Measurements from ENCODE around the gene PTPN14.

Gene PTPN14

DNA sequence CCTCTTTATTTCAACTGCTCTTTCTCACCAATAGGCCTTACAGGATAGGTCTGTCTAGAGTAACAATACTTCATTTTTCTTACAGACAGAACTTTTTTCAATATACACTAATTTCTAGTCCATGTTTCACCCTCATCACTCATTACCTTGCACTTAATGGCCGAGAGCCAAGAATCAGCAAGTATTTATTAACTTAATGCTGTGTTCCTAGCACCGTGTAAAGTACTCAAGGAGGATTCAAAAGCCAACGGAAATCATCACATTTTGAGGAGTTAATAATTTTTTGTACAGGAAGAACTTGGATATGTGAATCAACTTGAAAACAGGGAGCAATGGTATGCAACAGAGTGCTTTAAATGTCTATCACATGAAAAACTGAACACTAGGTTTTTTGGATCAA is 102.0 kb downstream of the PTPN14 start:
- ATAC-seq: no peak

DNA sequence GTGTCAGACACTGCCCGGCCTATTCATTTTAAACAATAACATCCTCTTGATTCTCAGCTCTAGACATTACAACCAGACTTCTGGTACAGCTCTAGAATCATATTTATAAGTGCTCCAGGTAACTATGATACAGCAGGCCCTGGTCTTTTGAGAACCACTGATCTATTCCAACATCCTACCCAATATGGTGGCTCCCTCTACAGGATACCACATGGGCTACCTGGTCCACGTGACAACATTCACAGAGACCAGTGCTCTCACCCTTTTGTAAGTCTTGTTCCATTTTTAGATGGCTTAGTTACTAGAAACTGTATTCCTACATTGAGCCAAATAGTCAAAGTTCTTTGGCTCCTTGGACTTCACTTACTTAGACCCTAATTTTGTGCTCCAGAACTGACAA is 102.9 kb downstream of the PTPN14 start:
- ATAC-seq: no peak

DNA sequence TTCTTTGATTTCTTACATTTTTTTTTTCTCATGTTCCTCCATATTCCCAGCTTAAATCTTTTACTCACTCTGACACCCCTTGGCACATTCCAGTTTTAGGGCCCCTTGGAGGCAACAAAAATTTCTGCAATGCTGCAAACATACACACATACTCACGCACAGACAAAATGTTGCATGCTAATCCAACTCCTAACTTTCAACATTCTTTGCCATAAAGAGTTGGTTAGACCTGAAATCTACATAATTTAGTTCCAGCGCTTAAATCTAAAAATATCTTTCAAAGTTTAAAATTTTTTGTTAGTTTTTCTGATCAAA is 103.9 kb downstream of the PTPN14 start:
- no peak for ATAC-seq

DNA sequence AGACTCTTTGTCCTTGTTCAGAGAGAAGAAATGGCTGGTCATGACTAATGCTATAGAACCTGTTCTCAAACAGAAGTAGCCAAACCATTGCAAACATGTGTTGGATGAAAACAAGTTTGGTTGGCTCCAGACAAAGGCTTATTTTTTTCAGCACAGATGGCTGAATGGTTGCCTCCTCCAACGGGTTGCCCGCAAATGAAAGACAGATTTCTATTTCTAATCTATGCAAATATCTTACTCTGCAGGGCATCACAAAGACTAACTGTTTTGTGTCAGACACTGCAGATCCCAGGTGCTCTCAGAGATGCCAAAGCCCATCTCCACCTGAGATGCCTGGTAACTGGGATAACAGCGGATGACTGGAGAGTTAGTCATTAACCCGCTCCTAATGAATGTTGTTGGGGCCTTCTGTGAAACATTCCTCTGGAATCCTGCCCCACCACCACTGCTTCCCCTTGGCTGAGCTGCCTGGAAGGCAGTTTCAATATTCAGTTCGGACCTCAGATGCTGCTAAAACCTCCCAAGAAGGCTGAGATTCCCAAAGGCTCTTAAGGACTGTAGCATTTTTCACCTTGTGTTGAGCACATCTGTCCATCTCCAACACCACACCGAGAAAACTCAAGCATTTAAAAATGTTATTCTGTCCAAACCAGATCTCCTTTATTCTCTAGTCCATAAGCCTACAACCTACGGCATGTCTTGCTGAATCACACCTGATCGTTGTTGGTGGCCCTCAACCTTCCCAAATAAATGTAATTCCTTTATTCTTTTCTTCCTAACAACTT is 104.4 kb downstream of the PTPN14 start:
- ATAC-seq: no peak

DNA sequence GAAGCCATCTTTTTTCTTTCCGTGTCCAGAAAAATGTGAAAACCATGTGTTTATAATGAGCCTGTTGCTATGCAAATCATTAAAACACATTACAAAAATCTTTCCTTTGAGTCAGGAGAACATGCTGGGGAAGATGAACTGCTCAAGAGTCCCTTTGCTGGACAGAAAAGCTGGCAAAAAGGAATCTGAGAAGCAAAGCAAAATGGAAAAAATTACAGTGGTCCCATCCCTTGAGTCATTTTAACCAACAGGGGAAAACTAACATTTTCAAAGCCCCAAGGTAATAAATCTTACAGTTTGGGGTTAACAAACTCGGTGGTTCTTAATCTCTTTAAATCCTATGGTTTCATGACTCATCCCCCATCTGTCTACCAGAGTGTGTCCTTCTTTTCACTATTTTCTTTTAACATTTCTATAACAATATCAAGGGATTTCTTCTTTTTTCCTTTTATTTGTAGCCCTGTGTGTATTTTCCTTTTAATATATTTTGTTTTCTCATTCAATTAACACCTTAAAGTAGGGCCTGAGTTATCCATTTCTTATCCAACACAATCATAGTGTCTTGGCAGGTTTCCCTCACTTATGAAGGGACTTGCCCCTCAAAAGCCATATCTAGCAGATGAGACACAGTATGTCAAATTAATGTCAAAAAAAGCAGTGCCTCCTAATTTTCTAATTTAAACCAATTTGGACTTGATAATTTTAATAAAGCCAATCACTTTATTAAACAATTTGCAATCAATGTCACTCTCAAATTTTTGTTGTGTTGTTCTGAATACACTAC is 105.4 kb downstream of the PTPN14 start:
- ATAC-seq: peak in 1 of 2 donors; percentile 36

DNA sequence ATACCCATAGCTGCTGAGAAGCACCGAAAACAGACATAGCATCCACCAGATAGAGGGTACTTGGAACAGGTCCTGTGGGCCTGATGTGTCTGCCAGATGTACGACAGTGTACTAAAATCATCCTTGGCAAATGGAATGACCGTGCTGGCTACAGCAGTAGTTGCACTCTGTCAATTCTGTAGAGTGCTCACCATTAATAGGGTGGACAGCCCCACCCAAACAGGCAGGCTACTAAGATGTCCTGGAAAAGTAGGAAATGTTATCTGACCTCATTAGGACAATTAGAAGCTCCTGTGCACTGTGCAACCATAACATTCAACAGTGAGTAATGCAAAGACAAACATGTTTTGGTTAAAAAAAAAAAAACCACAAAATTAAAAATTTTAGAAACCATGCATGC is 106.2 kb downstream of the PTPN14 start:
- peak in 1 of 2 donors; percentile 18 for ATAC-seq

DNA sequence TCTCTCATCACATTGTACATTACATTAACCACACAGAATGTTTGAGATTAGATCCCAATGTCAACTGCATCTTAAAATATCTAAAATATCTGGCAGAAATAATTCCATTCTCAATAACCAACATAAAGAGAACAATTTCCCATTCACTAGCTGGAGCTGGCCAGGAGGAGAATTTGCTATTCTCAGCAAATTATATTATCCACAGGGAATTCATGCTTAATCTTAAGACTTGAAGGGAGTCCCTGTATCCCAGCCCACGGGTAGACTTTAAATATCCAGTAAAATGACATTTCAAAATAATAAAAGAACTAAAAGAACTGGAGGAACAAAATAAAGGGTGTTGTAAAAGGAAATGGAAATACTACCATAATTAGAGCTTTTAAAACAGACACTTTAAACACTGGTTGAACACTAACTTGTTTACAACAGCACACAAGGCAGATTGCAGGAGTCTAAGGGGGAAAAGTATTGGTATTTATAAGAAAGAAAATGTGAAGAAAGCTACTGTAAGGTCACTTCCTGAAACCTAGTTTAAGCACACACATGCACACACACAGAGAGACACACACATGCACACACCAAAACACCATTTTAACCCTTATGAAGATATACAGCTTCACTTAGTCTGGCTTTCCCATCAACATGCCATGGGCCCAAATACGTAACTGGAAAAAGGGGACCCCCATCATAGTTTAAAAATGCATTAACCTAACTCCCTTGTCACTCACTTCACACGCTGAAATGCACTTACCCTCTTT is 107.0 kb downstream of the PTPN14 start:
- ATAC-seq: no peak

DNA sequence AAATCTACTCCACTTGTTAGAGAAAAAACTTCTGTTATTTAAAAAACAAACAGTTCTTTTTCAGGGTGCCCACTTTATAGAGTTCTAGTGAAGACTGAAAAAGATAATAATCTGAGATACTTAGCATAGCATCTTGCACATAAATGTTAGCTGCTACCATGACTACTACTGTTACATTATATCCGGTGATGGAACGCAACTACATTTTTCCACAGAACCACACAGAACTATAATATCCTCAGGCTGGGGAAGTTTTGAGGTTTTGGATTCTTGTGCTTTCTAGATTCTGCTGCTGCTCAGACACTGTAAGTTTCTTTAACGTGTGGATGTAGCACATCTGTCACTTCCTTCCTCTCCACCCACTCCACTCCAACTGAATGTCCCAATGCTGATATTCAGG is 110.3 kb downstream of the PTPN14 start:
- no peak for ATAC-seq

DNA sequence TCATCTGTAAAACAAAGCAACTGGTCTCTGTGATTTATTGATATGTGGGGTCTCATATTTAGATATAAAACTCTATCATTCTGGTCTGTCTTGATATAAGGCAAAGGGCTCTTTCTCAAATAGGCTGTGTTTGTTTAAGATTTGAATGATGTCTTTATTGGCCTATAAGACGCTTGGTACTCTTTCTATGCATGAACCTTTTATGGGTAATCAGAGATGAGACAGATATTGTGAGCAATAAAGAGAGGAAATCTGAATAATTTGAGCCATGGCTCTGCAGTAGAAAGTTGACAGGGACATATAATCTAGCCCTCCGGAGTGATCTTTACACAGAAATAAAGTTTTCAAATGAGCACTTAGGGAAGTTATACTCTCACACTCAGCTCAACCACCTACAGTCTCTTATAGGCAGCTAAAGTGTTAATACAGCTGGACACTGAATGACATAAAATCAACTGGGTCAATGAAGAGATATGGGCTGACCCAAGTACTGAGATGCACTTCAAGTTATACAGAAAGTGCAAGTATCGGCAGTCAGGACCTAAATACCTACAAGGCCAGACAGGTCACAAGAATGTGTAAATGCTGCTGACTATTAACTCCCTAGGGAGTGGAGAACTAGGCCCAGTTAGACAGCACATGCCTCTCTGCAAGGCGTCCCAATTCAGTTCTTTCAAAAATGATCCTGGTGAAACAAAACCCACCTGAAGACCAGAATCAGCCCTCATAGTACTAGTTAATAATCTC is 111.0 kb downstream of the PTPN14 start:
- no peak for ATAC-seq

DNA sequence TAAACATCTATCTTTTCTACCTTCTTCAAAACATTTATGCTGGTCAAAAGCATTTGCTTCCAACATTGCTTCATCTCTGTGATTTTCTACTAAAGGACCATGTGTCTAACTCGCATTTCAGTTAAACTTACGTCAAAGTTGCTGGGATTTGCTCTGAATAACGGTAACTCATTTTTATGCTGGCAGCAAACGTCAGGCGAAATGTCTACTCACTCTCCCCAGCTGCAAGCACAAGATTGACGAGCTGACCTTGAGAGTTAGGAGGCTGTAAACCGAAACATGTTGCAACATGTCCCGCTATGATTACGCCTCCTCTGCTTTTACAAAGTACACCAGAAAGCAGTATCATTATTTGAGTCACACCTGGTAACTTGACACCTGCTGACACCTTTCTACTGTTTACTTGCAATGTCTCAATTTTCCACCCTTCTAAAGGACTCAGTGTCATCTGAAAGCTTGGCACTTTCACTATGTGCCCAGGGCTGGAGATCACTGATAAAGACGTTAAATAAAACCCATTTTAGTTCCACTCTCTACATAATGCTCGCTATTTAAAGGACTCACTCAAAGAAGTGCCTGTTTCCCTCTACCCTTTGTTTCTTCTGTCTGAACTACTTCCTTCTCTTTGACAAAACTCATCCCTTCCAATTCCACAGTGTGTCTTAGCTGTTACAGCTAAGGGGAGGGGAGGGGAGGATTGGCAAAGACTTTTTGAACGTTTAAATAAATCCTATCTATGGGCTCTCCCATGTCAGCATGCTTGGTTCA is 111.9 kb downstream of the PTPN14 start:
- peak; percentile 88 to 89 for ATAC-seq

DNA sequence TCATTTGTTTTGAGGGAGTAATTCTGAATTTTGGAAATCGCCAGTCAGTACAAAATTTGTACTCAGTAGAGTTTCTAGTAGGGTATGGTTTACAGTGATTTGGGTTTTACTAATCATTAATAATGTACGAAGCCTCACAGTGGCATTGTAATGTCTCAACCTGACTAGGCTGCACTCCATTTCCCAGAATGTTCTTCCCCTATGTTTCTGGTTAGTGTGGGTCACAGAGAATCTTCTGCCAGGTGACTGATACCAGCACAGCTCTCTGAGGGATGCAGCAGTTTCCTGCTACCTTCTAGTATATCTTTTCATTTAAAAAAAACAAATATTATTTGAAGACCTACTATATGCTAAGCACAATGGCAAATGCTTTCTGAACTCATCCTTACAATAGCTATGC is 112.9 kb downstream of the PTPN14 start:
- ATAC-seq: peak; percentile 35 to 40

DNA sequence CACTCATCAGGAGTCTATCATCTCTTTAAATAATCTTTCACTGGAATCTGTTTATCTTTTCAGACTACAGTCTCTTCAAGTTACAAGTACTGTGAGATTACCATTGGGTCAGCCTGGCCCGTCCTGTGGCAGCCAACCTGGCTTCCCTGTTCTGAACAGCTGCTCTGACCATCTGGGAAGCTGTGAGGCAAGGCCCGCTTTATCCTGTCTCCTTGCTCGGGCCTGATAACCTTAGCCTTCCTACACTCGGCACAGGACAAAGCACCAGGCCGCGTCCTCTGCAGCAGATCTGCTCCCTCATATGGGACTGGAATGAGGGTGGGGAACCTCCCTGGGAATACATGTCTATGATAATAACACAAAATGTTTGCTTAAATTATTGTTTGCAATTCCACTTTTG is 113.3 kb downstream of the PTPN14 start:
- ATAC-seq: no peak

DNA sequence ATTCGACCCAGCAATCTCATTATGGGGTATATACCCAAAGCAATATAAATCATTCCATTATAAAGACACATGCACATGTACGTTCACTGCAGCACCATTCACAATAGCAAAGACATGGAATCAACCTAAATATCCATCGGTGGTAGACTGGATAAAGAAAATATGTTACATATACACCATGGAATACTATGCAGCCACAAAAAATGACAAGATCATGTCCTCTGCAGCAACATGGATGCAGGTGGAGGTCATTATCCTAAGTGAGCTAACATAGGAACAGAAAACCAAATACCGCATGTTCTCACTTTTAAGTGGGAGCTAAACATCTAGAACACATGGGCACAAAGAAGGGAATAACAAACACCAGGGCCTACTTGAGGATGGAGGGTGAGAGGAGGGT is 115.5 kb downstream of the PTPN14 start:
- no peak for ATAC-seq

DNA sequence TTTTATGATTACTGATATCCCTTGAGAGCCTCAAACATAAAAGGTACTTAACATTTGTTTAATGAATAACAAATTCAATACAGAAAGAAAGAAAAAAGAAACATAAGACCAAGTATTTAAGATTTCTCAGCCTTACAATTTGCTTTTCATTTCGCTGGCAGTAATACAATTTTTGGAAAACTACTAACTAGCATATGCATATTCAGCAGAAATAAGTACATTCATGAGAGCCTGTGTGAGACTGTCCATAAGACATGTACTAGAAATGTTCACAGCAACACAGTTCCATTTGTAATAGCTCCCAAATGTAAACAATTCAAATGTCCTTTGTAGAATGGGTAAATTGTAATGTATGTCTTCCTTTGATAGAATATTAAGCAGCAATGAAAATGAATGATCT is 119.2 kb downstream of the PTPN14 start:
- no peak for ATAC-seq

DNA sequence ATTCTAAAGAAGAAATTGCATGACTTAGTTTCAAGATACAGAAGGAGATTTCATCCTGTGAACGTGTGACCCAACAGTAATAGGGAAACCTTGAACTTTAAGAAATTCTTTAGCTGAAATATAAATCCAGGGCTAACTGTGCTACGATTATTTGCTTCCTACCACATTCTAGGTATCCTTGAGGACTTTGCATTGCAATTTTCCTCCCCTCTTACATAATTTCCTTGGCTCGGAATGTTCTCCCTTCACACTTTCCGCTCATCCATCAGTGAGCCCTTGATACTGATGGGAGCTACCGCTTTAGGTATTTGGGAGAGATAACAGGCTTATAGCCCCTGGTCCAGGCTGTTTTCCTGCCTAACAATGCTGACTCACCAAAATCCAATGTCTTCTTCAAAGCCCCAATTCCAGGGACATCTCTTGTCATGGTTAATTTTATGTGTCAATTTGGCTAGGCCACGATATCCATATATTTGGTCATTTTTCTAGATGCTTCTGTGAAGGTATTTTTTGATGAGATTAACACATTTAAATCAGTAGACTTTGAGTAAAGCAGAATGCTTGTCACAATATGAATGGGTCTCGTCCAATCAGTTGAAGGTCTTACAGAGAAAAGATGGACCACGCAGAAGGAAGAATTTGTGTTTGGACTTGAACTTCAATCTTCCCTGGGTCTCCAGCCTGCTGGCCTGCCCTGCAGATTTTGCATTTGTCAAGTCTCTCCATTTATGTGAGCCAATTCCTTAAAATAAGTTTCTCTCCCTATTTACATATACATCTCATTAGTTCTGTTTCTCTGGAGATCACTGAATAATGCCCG is 121.2 kb downstream of the PTPN14 start:
- no peak for ATAC-seq

DNA sequence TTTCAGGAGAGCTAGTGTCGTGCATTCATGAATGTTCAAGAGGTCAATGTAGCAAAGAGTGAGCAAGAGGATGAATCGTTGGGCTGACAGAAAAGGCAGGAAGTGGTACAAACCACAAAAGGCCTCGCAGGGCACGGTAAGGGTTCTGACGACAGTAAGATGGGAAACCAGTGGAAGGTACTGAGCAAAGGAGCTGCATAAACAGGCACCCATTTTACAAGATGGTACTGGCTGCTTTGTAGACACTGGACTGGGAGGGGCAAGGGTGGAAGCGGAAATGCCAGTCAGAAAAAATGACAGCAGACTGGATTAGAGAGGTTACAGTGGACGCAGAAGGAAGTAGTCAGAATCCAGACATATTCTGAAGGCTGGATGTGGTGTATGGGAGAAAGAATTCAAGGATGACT is 123.5 kb downstream of the PTPN14 start:
- ATAC-seq: peak; percentile 96 to 97

DNA sequence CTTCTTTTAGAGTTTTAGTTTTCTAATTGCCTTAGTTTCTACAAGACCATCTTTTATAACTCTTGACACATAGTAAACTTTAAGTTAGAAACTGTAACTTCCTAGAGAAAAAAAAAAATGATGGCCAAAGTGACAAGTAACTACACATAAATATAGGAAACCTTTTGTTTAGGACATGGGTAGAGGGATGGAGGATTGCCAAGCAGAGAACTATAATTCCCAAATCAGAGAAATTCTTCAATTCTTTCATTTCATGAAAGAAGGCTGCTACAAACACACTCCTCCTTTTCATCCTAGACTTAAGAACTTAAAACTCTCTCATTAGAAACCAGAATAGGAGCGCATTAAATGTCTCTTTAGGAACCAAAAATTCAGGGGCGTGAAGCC is 125.0 kb downstream of the PTPN14 start:
- ATAC-seq: no peak

DNA sequence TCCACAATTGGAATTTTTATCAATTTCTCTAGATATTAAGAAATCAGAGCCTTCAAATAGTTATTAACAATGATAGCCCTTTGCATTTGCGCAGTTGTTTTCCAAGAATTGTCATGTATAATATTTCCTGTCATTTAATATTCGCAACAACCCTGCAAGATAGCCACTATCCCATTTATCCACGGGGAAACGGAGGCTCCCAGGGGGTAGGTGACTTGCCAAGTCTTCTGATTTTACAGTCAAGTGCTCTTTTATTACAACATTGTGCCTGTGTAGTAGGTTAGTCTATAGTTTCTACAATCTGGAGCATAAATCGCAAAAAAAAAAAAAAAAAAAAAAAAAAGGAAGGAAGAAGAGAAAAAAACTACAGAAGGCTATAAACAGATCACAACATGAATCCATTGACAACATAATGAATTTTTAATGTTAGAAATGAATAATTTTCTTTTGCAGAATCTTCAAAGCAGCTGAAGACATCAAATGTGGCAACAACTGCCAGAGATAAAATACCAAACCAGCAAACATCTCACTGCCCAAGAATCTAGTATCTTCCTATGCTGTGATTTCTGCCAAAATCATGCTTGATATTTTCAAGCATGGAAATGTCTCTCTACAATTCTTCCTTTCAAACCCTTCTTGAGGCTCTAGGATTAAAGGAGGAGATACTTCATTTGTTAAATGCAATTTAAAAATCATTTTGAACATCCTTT is 125.5 kb downstream of the PTPN14 start:
- no peak for ATAC-seq

DNA sequence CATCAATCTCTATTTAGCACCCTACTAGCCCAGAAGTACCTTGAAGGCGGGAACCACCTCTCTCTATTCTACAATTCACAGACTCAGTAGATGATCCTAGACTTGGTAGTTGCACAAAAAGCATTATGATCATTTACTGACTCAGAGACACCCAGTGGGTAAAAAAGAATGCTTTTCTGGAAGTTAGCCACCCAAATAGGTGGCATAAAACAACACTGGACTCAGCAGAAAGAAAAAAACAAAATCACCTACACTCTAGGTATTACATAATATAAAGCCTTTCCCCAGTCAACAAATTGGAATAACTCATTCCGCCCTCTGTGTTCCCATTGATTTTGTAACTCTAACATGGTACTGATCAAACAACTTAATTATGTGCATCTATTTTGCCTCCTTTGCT is 126.3 kb downstream of the PTPN14 start:
- ATAC-seq: no peak

DNA sequence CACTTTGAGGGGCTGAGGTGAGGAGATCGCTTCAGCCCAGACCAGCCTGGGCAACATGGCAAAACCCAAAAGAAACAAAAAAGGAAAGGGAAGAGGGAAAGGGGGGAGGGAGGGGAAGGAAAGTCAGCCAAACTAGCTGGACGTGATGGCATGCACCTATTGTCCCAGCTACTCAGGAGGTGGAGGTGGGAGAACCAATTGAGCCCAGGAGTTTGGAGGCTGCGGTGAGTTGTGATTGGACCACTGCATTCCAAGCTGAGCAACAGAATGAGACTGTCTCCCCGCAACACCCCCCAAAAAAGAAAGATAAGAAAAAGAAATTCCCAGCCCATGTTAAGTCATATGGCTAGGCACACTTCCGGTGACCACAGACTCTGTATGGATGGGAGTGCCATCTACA is 128.4 kb downstream of the PTPN14 start:
- ATAC-seq: no peak

All from activated CD4-positive, CD25-positive, alpha-beta regulatory T cell treated with anti-CD3 and anti-CD28 coated beads, Interleukin-2, amount 50 U/mL, for 24 hours (primary cell).